Peyer's patch (tissue), 4 donors: ENCODE measurements around the gene EHBP1L1. TPM values are rescaled to one million over a fixed set of nuclear protein-coding genes. Genes with fewer than 3 reads are reported as not detected.
A peak's percentile ranks its signal among the peaks of the same experiment; 100 is the strongest.

ENCODE experiments used
- DNase-seq, 3 donors: peaks; one replicate each; pipeline ENCODE4 v3.0.0-alpha.2; 2017 to 2019
- H3K27ac ChIP-seq, 4 donors: fragments of 200-600 bp; sonication (generic); one replicate each; pipeline ENCODE4 v1.5.1; 2016 to 2019
- H3K27me3 ChIP-seq, 2 donors: fragments of 200-600 bp; sonication (generic); one replicate each; pipeline ENCODE4 v1.5.1; 2019
- H3K36me3 ChIP-seq, 3 donors: fragments of 200-600 bp; sonication (generic); one replicate each; pipeline ENCODE4 v1.5.1; 2016 to 2019
- H3K4me1 ChIP-seq, 4 donors: fragments of 200-600 bp; sonication (generic); one replicate each; pipeline ENCODE4 v1.5.1; 2016 to 2019
- H3K4me3 ChIP-seq, 4 donors: fragments of 200-600 bp; sonication (generic); 1 replicate in 3 of 4; 2 replicates in 1 of 4; pipeline ENCODE4 v1.5.1; 2016 to 2019; ENCODE audit warnings: mild to moderate bottlenecking in 1 of 4
- H3K9me3 ChIP-seq, 4 donors: fragments of 200-600 bp; sonication (generic); one replicate each; pipeline ENCODE4 v1.5.1; 2016 to 2019; ENCODE audit warnings: mild to moderate bottlenecking in 1 of 4
- CTCF ChIP-seq, 6 experiments: fragments of 450-650 bp in 4 of 6; fragments of 200-600 bp in 2 of 6; sonication (generic) in 1 of 6; IDR thresholded peaks; one replicate each; pipeline ENCODE4 v1.5.1; 2017 to 2019; ENCODE audit warnings: antibody characterized with exemption in 6 of 6, mild to moderate bottlenecking in 3 of 6, moderate library complexity in 1 of 6
- POLR2A ChIP-seq, 2 donors: fragments of 450-650 bp; IDR thresholded peaks; one replicate each; pipeline ENCODE4 v1.5.1; 2017; ENCODE audit warnings: antibody characterized with exemption in 2 of 2, mild to moderate bottlenecking in 2 of 2, moderate library complexity in 2 of 2
- total RNA-seq, 4 donors: library from RNA; depleted of rRNA; stranded (reverse); fragments of >200 nt; gene quantifications; one replicate each; pipeline ENCODE4 v1.1.0, GENCODE V29; 2016

EHBP1L1 gene
- total RNA-seq, 4 donors from 2014 or later: 65.2 to 163 (median 121) TPM

DNA sequence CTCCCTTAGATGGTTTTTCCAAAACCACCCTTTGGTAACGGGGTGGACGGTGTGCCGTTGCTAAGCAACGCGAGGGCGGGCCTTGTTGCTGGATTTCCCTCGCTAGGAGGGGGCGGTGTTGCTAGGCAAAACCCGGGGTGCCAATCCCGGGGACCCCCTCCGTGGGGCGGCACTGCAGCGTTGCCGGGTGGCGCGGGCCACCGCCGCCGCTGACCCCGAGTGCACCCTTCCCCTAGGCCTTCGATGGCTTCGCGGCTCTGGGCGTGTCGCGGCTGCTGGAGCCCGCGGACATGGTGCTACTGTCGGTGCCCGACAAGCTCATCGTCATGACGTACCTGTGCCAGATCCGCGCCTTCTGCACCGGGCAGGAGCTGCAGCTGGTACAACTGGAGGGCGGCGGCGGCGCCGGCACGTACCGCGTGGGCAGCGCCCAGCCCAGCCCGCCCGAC is 8.9 kb downstream of the EHBP1L1 start:
- H3K4me1 ChIP-seq: peaks cover 0 to 26% (median 20%) of the 10 kb centered on the region in 4 donors
- peaks cover 0 to 40% (median 0%) of the 10 kb centered on the region in 3 donors for H3K36me3 ChIP-seq
- no peak for DNase-seq
- TF ChIP-seq POLR2A (IDR thresholded peaks at IDR 0.05) (no peak), CTCF (IDR thresholded peaks at IDR 0.05) (no peak)
- H3K27ac ChIP-seq: no peak overlapping the region
- H3K27me3 ChIP-seq: no peaks in the 10 kb centered on the region
- no peaks in the 10 kb centered on the region for H3K9me3 ChIP-seq
- no peak overlapping the region for H3K4me3 ChIP-seq

- Histone ChIP-seq H3K4me1 (peaks cover 0 to 22% (median 18%) of the 10 kb centered on the region in 4 donors), H3K27ac (peak overlapping the region in 1 of 4 donors; percentile 87), H3K4me3 (no peak overlapping the region), H3K27me3 (no peaks in the 10 kb centered on the region), H3K36me3 (peaks cover 0 to 40% (median 0%) of the 10 kb centered on the region in 3 donors), H3K9me3 (no peaks in the 10 kb centered on the region)
- DNase-seq: no peak
- TF ChIP-seq CTCF (IDR thresholded peaks at IDR 0.05): no peak
- TF ChIP-seq POLR2A (IDR thresholded peaks at IDR 0.05): no peak
These were observed 9.8 kb downstream of the EHBP1L1 start for GRCh38 chr11:65585396-65586246.

DNA sequence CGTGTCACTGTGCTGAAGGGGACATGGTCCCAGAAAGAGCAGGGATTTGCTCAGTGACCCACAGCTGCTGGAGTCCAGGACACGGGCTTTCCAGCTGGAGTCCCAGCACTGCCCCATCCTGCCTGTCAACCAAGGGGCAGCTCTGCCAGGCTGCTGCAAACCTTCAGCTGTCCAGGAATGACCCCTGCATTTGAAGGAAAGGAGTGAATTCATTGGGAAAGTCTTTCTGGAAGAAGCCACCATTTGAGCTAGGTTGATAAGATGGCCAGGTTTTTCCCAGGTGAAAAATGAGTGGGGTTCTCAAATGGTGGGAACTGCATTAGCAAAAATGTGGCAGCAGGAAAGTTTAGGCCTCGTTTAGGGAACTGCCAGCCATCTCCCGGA is 10.4 kb downstream of the EHBP1L1 start:
- Histone ChIP-seq H3K36me3 (peaks cover 0 to 35% (median 0%) of the 10 kb centered on the region in 3 donors), H3K4me3 (no peak overlapping the region), H3K27me3 (no peaks in the 10 kb centered on the region), H3K9me3 (no peaks in the 10 kb centered on the region), H3K4me1 (peaks cover 0 to 22% (median 18%) of the 10 kb centered on the region in 4 donors), H3K27ac (peak overlapping the region in 3 of 4 donors; percentile 3 to 87 (median 77))
- no peak for DNase-seq
- TF ChIP-seq POLR2A (IDR thresholded peaks at IDR 0.05) (no peak), CTCF (IDR thresholded peaks at IDR 0.05) (no peak)

- H3K36me3 ChIP-seq: peaks cover 0 to 33% (median 0%) of the 10 kb centered on the region in 3 donors
- no peaks in the 10 kb centered on the region for H3K9me3 ChIP-seq
- H3K4me3 ChIP-seq: no peak overlapping the region
- H3K27ac ChIP-seq: peak overlapping the region; percentile 3 to 87 (median 74)
- no peaks in the 10 kb centered on the region for H3K27me3 ChIP-seq
- peaks cover 0 to 22% (median 19%) of the 10 kb centered on the region in 4 donors for H3K4me1 ChIP-seq
- TF ChIP-seq POLR2A (IDR thresholded peaks at IDR 0.05) (no peak), CTCF (IDR thresholded peaks at IDR 0.05) (no peak)
- DNase-seq: no peak
These were observed 10.8 kb downstream of the EHBP1L1 start for GRCh38 chr11:65586676-65587075.

- Histone ChIP-seq H3K4me1 (peaks cover 0 to 35% (median 20%) of the 10 kb centered on the region in 4 donors), H3K36me3 (peaks cover 0 to 36% (median 0%) of the 10 kb centered on the region in 3 donors), H3K9me3 (no peaks in the 10 kb centered on the region), H3K4me3 (peak overlapping the region in 1 of 4 donors; percentile 16), H3K27ac (peak overlapping the region; percentile 70 to 87 (median 74)), H3K27me3 (no peaks in the 10 kb centered on the region)
- TF ChIP-seq POLR2A (IDR thresholded peaks at IDR 0.05) (no peak), CTCF (IDR thresholded peaks at IDR 0.05) (peak; percentile 70 to 82 (median 80))
- DNase-seq: peak; percentile 76 to 91 (median 86)
These were observed 12.6 kb downstream of the EHBP1L1 start for GRCh38 chr11:65588199-65589054.
